Activated T-cell treated with anti-CD3 and anti-CD28 coated beads, Interleukin-2, amount 50 U/mL, for 4 hours (primary cell): Measurements from ENCODE around the gene DNAH1. TPM values are rescaled to one million over a fixed set of nuclear protein-coding genes. Genes with fewer than 3 reads are reported as not detected.
A peak's percentile ranks its signal among the peaks of the same experiment; 100 is the strongest.

Experiments used
- ATAC-seq, 2 donors: fragments of 200-7000 bp; cut with Tn5 transposase; one replicate each; pipeline ENCODE4 v1.10.0; 2021
- DNase-seq: peaks from one replicate; pipeline ENCODE4 v3.0.0-alpha.2; 2020
- H3K27me3 Mint-ChIP-seq: one replicate; pipeline ENCODE4 v1.8.0; 2021; ENCODE audit warnings: low read depth, mixed read lengths
- H3K36me3 Mint-ChIP-seq: one replicate; pipeline ENCODE4 v1.8.0; 2022; ENCODE audit warnings: mixed read lengths; ENCODE audit not compliant: insufficient read depth
- H3K4me1 Mint-ChIP-seq: one replicate; pipeline ENCODE4 v1.8.0; 2021; ENCODE audit warnings: low read depth, mixed read lengths
- H3K4me3 Mint-ChIP-seq: one replicate; pipeline ENCODE4 v1.8.0; 2021; ENCODE audit warnings: mild to moderate bottlenecking, moderate library complexity, mixed read lengths
- H3K9me3 Mint-ChIP-seq: one replicate; pipeline ENCODE4 v1.8.0; 2021; ENCODE audit warnings: mixed read lengths
- total RNA-seq, 3 donors: library from RNA; stranded (reverse); gene quantifications; one replicate each; pipeline ENCODE4 v1.2.1, GENCODE V29; 2021

DNAH1 gene
- total RNA-seq, 3 donors from 2014 or later, result 6.4 to 8.4 (median 6.6) TPM

- no peaks in the 10 kb centered on the region for H3K9me3 Mint-ChIP-seq
- no peak overlapping the region for H3K4me3 Mint-ChIP-seq
- no peaks in the 10 kb centered on the region for H3K36me3 Mint-ChIP-seq
- ATAC-seq (no peak), DNase-seq (no peak)
- H3K27me3 Mint-ChIP-seq, result no peaks in the 10 kb centered on the region
- peaks cover 2% of the 10 kb centered on the region for H3K4me1 Mint-ChIP-seq
Observed at GRCh38 chr3:52441772-52442332, 125.7 kb downstream of the DNAH1 start.

GRCh38 chr3:52442409-52443267, 126.5 kb downstream of the DNAH1 start:
- Mint-ChIP-seq H3K4me1 (peaks cover 6% of the 10 kb centered on the region), H3K36me3 (no peaks in the 10 kb centered on the region), H3K27me3 (no peaks in the 10 kb centered on the region)

GRCh38 chr3:52443268-52443610, 127.1 kb downstream of the DNAH1 start:
- H3K36me3 Mint-ChIP-seq, result no peaks in the 10 kb centered on the region
- no peaks in the 10 kb centered on the region for H3K9me3 Mint-ChIP-seq
- H3K4me1 Mint-ChIP-seq, result peaks cover 6% of the 10 kb centered on the region
- no peak for ATAC-seq
- no peak for DNase-seq
- H3K27me3 Mint-ChIP-seq, result no peaks in the 10 kb centered on the region
- no peak overlapping the region for H3K4me3 Mint-ChIP-seq

More at GRCh38 chr3:52442409-52443267, 126.5 kb downstream of the DNAH1 start:
- H3K9me3 Mint-ChIP-seq, result no peaks in the 10 kb centered on the region
- DNase-seq, result no peak
- ATAC-seq, result no peak
- H3K4me3 Mint-ChIP-seq, result no peak overlapping the region

- ATAC-seq (no peak), DNase-seq (no peak)
- Mint-ChIP-seq H3K4me1 (peaks cover 6% of the 10 kb centered on the region), H3K4me3 (no peak overlapping the region), H3K27me3 (no peaks in the 10 kb centered on the region), H3K36me3 (no peaks in the 10 kb centered on the region), H3K9me3 (no peaks in the 10 kb centered on the region)
Observed at GRCh38 chr3:52443791-52444687, 127.9 kb downstream of the DNAH1 start.

GRCh38 chr3:52444860-52445793, 129.0 kb downstream of the DNAH1 start, which contains the start of gene SEMA3G:
Gene SEMA3G, minus strand, starts transcription at chr3:52445103. Its CDS starts 76 bp downstream, at chr3:52445027.
- peaks cover 6% of the 10 kb centered on the region for H3K4me1 Mint-ChIP-seq
- no peaks in the 10 kb centered on the region for H3K27me3 Mint-ChIP-seq
- peak; percentile 50 for DNase-seq
- H3K36me3 Mint-ChIP-seq, result no peaks in the 10 kb centered on the region
- peak; percentile 98 to 99 for ATAC-seq
- no peaks in the 10 kb centered on the region for H3K9me3 Mint-ChIP-seq
- H3K4me3 Mint-ChIP-seq, result no peak within 1 kb of the TSS

- no peak for DNase-seq
- H3K9me3 Mint-ChIP-seq, result no peaks in the 10 kb centered on the region
- H3K27me3 Mint-ChIP-seq, result no peaks in the 10 kb centered on the region
- no peaks in the 10 kb centered on the region for H3K36me3 Mint-ChIP-seq
- ATAC-seq, result no peak
- peaks cover 6% of the 10 kb centered on the region for H3K4me1 Mint-ChIP-seq
- no peak overlapping the region for H3K4me3 Mint-ChIP-seq
Observed at GRCh38 chr3:52446042-52446441, 129.9 kb downstream of the DNAH1 start.

GRCh38 chr3:52446631-52447511, 130.8 kb downstream of the DNAH1 start:
- no peak overlapping the region for H3K4me3 Mint-ChIP-seq

GRCh38 chr3:52447512-52448355, 131.6 kb downstream of the DNAH1 start:
- DNase-seq, result no peak
- Mint-ChIP-seq H3K36me3 (no peaks in the 10 kb centered on the region), H3K9me3 (no peaks in the 10 kb centered on the region), H3K27me3 (no peaks in the 10 kb centered on the region), H3K4me3 (no peak overlapping the region), H3K4me1 (peaks cover 6% of the 10 kb centered on the region)
- no peak for ATAC-seq

More at GRCh38 chr3:52446631-52447511, 130.8 kb downstream of the DNAH1 start:
- Mint-ChIP-seq H3K9me3 (no peaks in the 10 kb centered on the region), H3K27me3 (no peaks in the 10 kb centered on the region), H3K4me1 (peaks cover 6% of the 10 kb centered on the region), H3K36me3 (no peaks in the 10 kb centered on the region)
- DNase-seq (peak; percentile 67), ATAC-seq (peak; percentile 59 to 60)

Other genes with a start within 250 kb of the DNAH1 start
- gene POC1A, start 161.9 kb upstream of the DNAH1 start, total RNA-seq, result 10 to 100 TPM in 2 of 3 donors, 1 to 10 TPM in 1; 9.7 to 14.3 (median 11.7) TPM
- 10 to 100 TPM; 61.8 to 70.9 (median 66.2) TPM for gene ALAS1, start 118.2 kb upstream of the DNAH1 start, total RNA-seq
- under 1 TPM in 1 of 3 donors, not detected in 2; 0.18 TPM for gene TLR9, start 90.7 kb upstream of the DNAH1 start, total RNA-seq
- gene TWF2, start 77.2 kb upstream of the DNAH1 start, total RNA-seq, result 10 to 100 TPM; 69.7 to 76.5 (median 72.8) TPM
- 10 to 100 TPM; 26.6 to 40.0 (median 39.7) TPM for gene PPM1M, start 70.6 kb upstream of the DNAH1 start, total RNA-seq
- 100 to 1,000 TPM; 107 to 119 (median 115) TPM for gene WDR82, start 37.7 kb upstream of the DNAH1 start, total RNA-seq
- 10 to 100 TPM; 13.0 to 15.5 (median 13.3) TPM for gene GLYCTK, start 28.5 kb upstream of the DNAH1 start, total RNA-seq
- 100 to 1,000 TPM; 117 to 130 (median 127) TPM for gene BAP1, start 93.7 kb downstream of the DNAH1 start, total RNA-seq
- 1 to 10 TPM; 3.6 to 5.0 (median 4.8) TPM for gene PHF7, start 94.3 kb downstream of the DNAH1 start, total RNA-seq
- gene SEMA3G, start 128.8 kb downstream of the DNAH1 start, total RNA-seq, result under 1 TPM; 0.05 to 0.24 (median 0.08) TPM
- 1 to 10 TPM in 2 of 3 donors, under 1 TPM in 1; 0.46 to 1.4 (median 1.1) TPM for gene TNNC1, start 137.7 kb downstream of the DNAH1 start, total RNA-seq
- gene NISCH, start 139.3 kb downstream of the DNAH1 start, total RNA-seq, result 10 to 100 TPM; 60.2 to 69.1 (median 67.9) TPM
- under 1 TPM; 0.30 to 0.73 (median 0.40) TPM for gene STAB1, start 179.0 kb downstream of the DNAH1 start, total RNA-seq
- gene NT5DC2, start 217.5 kb downstream of the DNAH1 start, total RNA-seq, result 10 to 100 TPM; 29.7 to 53.1 (median 42.8) TPM
- 10 to 100 TPM; 22.8 to 25.7 (median 23.2) TPM for gene UQCC5, start 220.3 kb downstream of the DNAH1 start, total RNA-seq